LoVo (cell line): ENCODE data around the gene CALR3.
"Not testable (repeated sequence)": the region's sequence is repeated elsewhere in the genome, so short reads cannot be mapped to it uniquely, and the experiment has no call there.

Experiments
- DNase-seq: peaks from one replicate; pipeline ENCODE4 v3.0.0-alpha.2; 2016; ENCODE audit warnings: low spot score

The CALR3 gene

GRCh38 chr19:16524991-16525734 is 29.2 kb upstream of the CALR3 start:
- no peak for DNase-seq

GRCh38 chr19:16522559-16523377 is 26.8 kb upstream of the CALR3 start:
- no peak for DNase-seq

DNA sequence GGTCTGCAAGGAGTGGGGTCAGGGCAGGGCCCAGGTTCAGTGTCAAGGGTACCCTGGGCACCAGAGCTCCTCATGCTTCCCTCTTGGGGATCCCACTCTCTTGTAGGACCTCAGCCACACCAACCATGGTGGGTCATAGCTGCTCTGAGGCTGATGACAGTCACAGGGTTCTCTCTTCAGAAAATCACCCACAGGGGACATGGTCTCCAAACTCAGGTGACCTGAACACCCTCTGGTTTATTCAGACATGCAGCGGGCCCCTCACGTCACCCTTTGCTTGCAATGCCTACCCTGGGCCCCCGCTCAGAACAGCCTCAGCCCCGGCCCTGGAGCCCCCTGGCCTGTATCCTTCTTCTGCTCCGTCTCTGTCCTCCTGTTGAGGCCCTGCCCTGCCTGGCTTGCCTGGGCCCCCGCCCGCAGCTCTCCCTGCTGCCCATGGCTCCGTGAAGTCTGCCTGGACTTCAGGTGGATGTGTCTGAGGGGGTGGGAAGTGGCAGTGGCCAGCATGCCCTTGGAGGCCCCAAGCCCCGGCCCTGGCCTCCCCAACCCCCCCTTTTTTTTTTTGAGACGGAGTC is 25.8 kb upstream of the CALR3 start:
- DNase-seq = no peak

DNA sequence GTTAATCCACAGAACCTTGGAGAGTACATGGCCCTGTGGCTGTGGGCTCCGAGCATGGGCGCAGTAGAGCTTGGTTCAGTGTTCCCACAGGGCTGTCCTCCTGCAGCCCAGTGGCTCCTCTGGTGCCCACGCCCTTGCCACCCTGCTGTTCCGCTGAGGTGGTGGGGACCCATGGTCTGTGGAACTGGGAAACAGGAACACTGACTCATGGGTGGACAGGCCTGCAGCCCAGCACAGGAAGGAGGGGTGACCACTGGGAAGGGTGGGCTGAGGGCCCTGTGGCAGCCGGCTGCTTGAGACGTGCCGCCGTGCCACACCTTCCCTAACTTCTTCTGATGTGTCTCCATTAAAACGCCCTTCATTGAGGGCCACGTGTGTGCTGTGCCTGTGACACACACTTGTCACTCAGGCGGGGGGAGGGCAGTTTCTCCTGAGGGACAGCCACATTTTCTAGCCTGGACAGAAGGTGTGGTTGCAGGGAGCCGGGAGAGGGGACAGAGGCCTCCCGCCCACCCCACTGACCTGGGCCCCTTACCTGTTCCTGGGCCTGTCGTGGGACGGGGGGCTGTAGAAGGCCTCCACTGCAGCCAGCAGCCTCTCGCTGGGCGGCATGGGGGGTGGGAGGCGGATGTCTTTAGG is 25.1 kb upstream of the CALR3 start:
- no peak for DNase-seq

DNA sequence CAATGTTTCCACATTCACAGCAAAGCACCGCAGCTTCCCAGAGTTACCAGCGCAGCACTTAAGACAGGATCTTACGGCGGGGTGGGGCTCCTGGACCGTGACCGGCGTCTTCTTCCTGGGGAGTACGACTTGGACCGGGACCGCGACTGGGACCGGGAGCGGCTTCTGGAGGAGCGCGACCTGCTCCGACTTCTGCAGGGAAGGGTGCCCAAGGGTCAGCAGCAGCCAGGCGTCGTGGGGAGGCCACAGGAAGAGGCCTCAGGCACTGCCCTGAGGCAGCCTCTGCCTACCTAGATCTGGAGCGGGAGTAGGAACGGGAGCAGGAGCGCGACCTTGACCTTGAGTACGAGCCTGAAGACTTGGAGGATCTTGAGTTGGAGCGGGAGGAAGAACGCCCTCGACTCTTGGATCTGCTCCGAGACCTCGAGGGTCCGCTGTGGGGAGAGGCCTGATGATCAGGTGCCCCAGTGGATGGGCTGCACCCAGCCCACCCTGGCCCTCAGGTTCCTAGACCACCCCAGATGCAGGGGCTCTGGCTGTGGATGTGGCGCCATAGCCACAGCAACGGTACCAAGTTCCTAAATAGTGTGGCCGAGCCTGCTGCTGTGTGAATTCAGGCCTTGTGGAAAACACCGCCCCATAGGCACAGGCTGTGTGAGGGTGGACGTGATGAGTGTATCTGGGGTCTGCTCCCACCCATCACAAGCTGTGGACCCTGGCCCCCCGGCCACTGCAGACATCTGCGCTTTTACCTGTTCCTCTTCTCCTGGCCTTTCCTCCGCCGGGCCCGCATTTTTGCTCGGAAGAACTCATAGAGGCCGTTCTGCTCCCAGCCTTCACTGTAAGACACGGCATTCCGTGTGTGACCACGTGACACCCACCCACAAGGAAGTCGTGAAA is 24.4 kb upstream of the CALR3 start:
- no peak for DNase-seq

- no peak for DNase-seq
Measured at GRCh38 chr19:16519230-16519687, 23.3 kb upstream of the CALR3 start.

GRCh38 chr19:16518483-16519229 is 22.7 kb upstream of the CALR3 start:
- no peak for DNase-seq

GRCh38 chr19:16518061-16518460 is 22.1 kb upstream of the CALR3 start:
- no peak for DNase-seq

- no peak for DNase-seq
Measured at GRCh38 chr19:16516923-16517610, 21.1 kb upstream of the CALR3 start.

- no peak for DNase-seq
Measured at GRCh38 chr19:16516381-16516780, 20.4 kb upstream of the CALR3 start.

DNA sequence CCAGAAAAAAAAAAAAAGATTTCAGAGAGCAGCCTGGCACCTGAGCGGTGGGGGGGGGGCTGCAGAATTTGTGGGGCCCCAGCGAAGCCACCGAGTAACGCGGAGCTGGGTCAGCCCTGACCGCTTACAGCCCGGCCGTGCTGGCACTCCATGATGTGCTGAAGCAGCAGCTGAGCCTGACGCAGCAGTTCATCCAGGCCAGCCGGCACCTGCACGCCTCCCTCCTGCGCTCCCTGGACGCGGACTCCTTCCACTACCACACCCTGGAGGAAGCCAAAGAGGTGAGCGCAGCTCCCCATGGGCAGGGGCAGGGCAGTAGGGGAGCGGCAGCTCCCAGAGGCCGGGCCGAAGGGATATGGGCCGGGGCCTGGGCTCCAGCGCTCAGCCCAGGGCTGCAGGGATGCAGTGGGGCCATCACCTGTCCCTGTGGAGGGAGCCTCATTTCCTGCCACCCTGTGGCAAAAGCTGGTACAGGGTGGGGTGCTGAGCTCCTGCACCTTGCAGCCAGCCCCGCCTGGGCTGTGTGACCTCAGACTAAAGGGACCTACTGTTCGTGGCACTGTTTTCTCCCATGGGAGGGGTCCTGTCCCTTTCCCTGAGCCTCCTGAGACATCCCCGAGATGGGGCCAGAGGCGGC is 18.5 kb upstream of the CALR3 start:
- no peak for DNase-seq

GRCh38 chr19:16512611-16513010 is 16.6 kb upstream of the CALR3 start:
- not testable (repeated sequence) for DNase-seq

GRCh38 chr19:16509141-16510061 is 13.4 kb upstream of the CALR3 start:
- DNase-seq = no peak

- no peak for DNase-seq
Measured at GRCh38 chr19:16508546-16508945, 12.6 kb upstream of the CALR3 start.

- DNase-seq = no peak
Measured at GRCh38 chr19:16506961-16507360, 11.0 kb upstream of the CALR3 start.

- not testable (repeated sequence) for DNase-seq
Measured at GRCh38 chr19:16506161-16506560, 10.2 kb upstream of the CALR3 start.

DNA sequence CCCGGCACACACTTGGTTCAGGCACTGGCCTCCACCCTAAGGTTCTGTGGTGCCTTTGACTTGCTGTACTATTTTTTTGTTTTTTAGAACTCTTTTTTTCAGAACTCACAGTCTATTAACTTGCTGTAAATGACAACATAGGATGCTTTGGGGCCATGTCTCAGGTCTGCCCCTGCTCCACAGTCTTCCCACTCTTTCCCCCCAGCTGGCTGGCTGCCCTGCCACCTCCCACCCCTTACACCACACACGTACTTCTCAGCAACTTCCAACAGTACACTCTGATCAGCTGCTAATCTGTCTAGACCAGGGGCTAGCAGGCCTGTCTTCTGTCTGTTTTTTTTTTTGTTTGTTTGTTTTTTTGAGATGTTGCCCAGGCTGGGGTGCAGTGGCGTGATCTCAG is 8.3 kb upstream of the CALR3 start:
- DNase-seq = no peak

DNA sequence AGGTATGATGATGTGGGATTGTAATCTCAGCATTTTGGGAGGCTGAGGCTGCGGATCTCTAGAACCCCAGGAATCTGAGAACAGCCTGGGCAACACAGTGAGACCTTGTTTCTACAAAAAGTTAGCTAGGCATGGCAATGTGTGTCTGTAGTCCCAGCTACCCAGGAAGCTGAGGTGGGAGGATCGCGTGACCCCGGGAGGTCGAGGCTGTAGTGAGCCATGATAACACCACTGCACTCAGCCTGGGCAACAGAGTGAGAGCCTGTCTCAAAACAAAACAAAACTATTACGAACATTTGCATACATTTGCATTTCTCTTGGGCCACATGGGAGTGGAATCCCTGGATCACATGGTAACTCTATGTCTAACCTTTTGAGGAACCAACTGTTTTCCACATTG is 1.9 kb upstream of the CALR3 start:
- no peak for DNase-seq

DNA sequence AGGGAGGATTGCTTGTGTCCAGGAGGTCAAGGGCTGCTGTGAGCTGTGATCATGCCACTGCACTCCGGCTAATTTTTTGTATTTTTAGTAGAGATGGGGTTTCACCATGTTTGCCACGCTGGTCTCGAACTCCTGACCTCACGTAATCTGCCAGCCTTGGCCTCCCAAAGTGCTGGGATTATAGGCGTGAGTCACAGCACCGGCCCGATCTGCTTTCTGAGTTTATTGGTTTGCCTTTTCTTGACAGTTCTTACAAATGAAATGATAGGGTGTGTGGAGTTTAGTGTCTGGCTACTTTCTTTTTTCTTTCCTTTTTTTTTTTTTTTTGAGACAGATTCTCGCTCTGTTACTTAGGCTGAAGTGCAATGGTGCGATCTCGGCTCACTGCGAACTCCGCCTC is 1.1 kb upstream of the CALR3 start:
- DNase-seq = no peak
